Esophagus mucosa (tissue), 1 donor: ENCODE measurements around the gene MOCOS. TPM values are rescaled to one million over a fixed set of nuclear protein-coding genes. Genes with fewer than 3 reads are reported as not detected.
"Not testable (repeated sequence)": the region's sequence is repeated elsewhere in the genome, so short reads cannot be mapped to it uniquely, and the experiment has no call there.

Experiments
- ATAC-seq: fragments of 200-7000 bp; cut with Tn5 transposase; one replicate; pipeline ENCODE4 v1.9.1; 2020
- total RNA-seq: library from RNA; stranded (reverse); gene quantifications from one replicate; pipeline ENCODE4 v1.2.4, GENCODE V29; 2023
- donor health status: DM: yes; HTN: yes; CAD: no.

The MOCOS gene
- total RNA-seq, 1 donor from 2014 or later = 16.0 TPM

GRCh38 chr18:36201765-36202164 lies 14.5 kb downstream of the MOCOS start:
- no peak for ATAC-seq

- no peak for ATAC-seq
Measured at GRCh38 chr18:36203360-36203895, 16.1 kb downstream of the MOCOS start.

GRCh38 chr18:36205166-36205565 lies 17.9 kb downstream of the MOCOS start:
- no peak for ATAC-seq

GRCh38 chr18:36207303-36207702 lies 20.0 kb downstream of the MOCOS start:
- no peak for ATAC-seq

GRCh38 chr18:36207969-36208368 lies 20.7 kb downstream of the MOCOS start:
- ATAC-seq = not testable (repeated sequence)

- peak; percentile 17 for ATAC-seq
Measured at GRCh38 chr18:36211612-36212065, 24.3 kb downstream of the MOCOS start.

GRCh38 chr18:36212301-36213171 lies 25.2 kb downstream of the MOCOS start:
- no peak for ATAC-seq

GRCh38 chr18:36214811-36215210 lies 27.5 kb downstream of the MOCOS start:
- no peak for ATAC-seq

GRCh38 chr18:36215577-36215976 lies 28.3 kb downstream of the MOCOS start:
- ATAC-seq = no peak

GRCh38 chr18:36217348-36217747 lies 30.1 kb downstream of the MOCOS start:
- ATAC-seq = no peak

GRCh38 chr18:36229188-36229587 lies 41.9 kb downstream of the MOCOS start:
- ATAC-seq = no peak

- ATAC-seq = not testable (repeated sequence)
Measured at GRCh38 chr18:36240510-36240909, 53.2 kb downstream of the MOCOS start.

GRCh38 chr18:36241831-36242230 lies 54.5 kb downstream of the MOCOS start:
- no peak for ATAC-seq

- ATAC-seq = no peak
Measured at GRCh38 chr18:36247036-36247435, 59.7 kb downstream of the MOCOS start.

GRCh38 chr18:36249392-36249791 lies 62.1 kb downstream of the MOCOS start:
- ATAC-seq = no peak

- no peak for ATAC-seq
Measured at GRCh38 chr18:36250827-36251226, 63.5 kb downstream of the MOCOS start.

- ATAC-seq = no peak
Measured at GRCh38 chr18:36255072-36255698, 67.9 kb downstream of the MOCOS start.

- ATAC-seq = no peak
Measured at GRCh38 chr18:36256094-36256493, 68.8 kb downstream of the MOCOS start.

- no peak for ATAC-seq
Measured at GRCh38 chr18:36262971-36263370, 75.7 kb downstream of the MOCOS start.

GRCh38 chr18:36264283-36264682 lies 77.0 kb downstream of the MOCOS start:
- no peak for ATAC-seq

GRCh38 chr18:36265015-36265414 lies 77.7 kb downstream of the MOCOS start:
- ATAC-seq = no peak

GRCh38 chr18:36269157-36269556 lies 81.9 kb downstream of the MOCOS start:
- no peak for ATAC-seq

GRCh38 chr18:36271153-36271552 lies 83.9 kb downstream of the MOCOS start:
- ATAC-seq = no peak

GRCh38 chr18:36273347-36273746 lies 86.0 kb downstream of the MOCOS start:
- no peak for ATAC-seq
